ENCODE results near the gene EPB41L2. TPM values are rescaled to one million over a fixed set of nuclear protein-coding genes. Genes with fewer than 3 reads are reported as not detected.

EPB41L2 gene
- total RNA-seq, 1 experiment from 2014 or later = 22.5 TPM

GRCh38 chr6:130967502-130968445 is 95.3 kb downstream of the EPB41L2 start:
- CTCF ChIA-PET = interaction anchor here (0.6 to 1.3 kb wide), 4 partner anchors 10 to 566 kb away, joined by 3 to 4 read pairs (median 3); no protein-coding TSS in a partner anchor
- intact Hi-C loops (cut with micrococcal nuclease) = no loop called here
- Mint-ChIP-seq H3K27ac (ENCODE audit: low read depth, unreplicated experiment) (no peak overlapping the region), H3K9me3 (ENCODE audit: unreplicated experiment) (no peaks in the 10 kb centered on the region), H3K4me1 (ENCODE audit: insufficient read depth, unreplicated experiment) (no peaks in the 10 kb centered on the region), H3K4me3 (ENCODE audit: unreplicated experiment) (no peak overlapping the region), H3K27me3 (ENCODE audit: insufficient read depth, unreplicated experiment) (no peaks in the 10 kb centered on the region), H3K36me3 (ENCODE audit: insufficient read depth, unreplicated experiment) (no peaks in the 10 kb centered on the region)
- no TSS peak for BruUV-seq (replicated peaks)
- POLR2A ChIA-PET = interaction anchor here (0.9 kb wide), 1 partner anchor 915 kb away, joined by 4 read pairs; no protein-coding TSS in a partner anchor
- no peak for TF ChIP-seq CTCF (IDR thresholded peaks at IDR 0.05; ENCODE audit: unreplicated experiment)
- no peak for DNase-seq (ENCODE audit: unreplicated experiment)

- Mint-ChIP-seq H3K27me3 (ENCODE audit: insufficient read depth, unreplicated experiment) (no peaks in the 10 kb centered on the region), H3K36me3 (ENCODE audit: insufficient read depth, unreplicated experiment) (no peaks in the 10 kb centered on the region), H3K4me1 (ENCODE audit: insufficient read depth, unreplicated experiment) (no peaks in the 10 kb centered on the region), H3K9me3 (ENCODE audit: unreplicated experiment) (no peaks in the 10 kb centered on the region), H3K27ac (ENCODE audit: low read depth, unreplicated experiment) (peak overlapping the region; percentile 6), H3K4me3 (ENCODE audit: unreplicated experiment) (no peak overlapping the region)
- intact Hi-C loops (cut with micrococcal nuclease) = no loop called here
- BruUV-seq (replicated peaks) = no TSS peak
- no peak for TF ChIP-seq CTCF (IDR thresholded peaks at IDR 0.05; ENCODE audit: unreplicated experiment)
- CTCF ChIA-PET = interaction anchor here (1.1 kb wide), 1 partner anchor 99 kb away, joined by 3 read pairs; no protein-coding TSS in a partner anchor
- POLR2A ChIA-PET = no interaction called here
- DNase-seq (ENCODE audit: unreplicated experiment) = no peak
Measured at GRCh38 chr6:130966344-130966980, 96.6 kb downstream of the EPB41L2 start.

- intact Hi-C loops (cut with micrococcal nuclease) = no loop called here
- TF ChIP-seq CTCF (IDR thresholded peaks at IDR 0.05; ENCODE audit: unreplicated experiment) = no peak
- H3K4me1 Mint-ChIP-seq (ENCODE audit: insufficient read depth, unreplicated experiment) = no peaks in the 10 kb centered on the region
Measured at GRCh38 chr6:130965656-130966055, 97.4 kb downstream of the EPB41L2 start.

More at GRCh38 chr6:130965656-130966055, 97.4 kb downstream of the EPB41L2 start:
- Mint-ChIP-seq H3K27ac (ENCODE audit: low read depth, unreplicated experiment) (no peak overlapping the region), H3K9me3 (ENCODE audit: unreplicated experiment) (no peaks in the 10 kb centered on the region), H3K4me3 (ENCODE audit: unreplicated experiment) (no peak overlapping the region), H3K27me3 (ENCODE audit: insufficient read depth, unreplicated experiment) (no peaks in the 10 kb centered on the region), H3K36me3 (ENCODE audit: insufficient read depth, unreplicated experiment) (no peaks in the 10 kb centered on the region)
- no TSS peak for BruUV-seq (replicated peaks)
- DNase-seq (ENCODE audit: unreplicated experiment) = peak; percentile 35
- CTCF ChIA-PET = no interaction called here
- POLR2A ChIA-PET = no interaction called here
